ENCODE measurements around the gene MCOLN1. TPM values are rescaled to one million over a fixed set of nuclear protein-coding genes. Genes with fewer than 3 reads are reported as not detected.

The MCOLN1 gene
- total and polyA plus RNA-seq, 2 donors from 2014 or later: 24.0 to 25.7 TPM

DNA sequence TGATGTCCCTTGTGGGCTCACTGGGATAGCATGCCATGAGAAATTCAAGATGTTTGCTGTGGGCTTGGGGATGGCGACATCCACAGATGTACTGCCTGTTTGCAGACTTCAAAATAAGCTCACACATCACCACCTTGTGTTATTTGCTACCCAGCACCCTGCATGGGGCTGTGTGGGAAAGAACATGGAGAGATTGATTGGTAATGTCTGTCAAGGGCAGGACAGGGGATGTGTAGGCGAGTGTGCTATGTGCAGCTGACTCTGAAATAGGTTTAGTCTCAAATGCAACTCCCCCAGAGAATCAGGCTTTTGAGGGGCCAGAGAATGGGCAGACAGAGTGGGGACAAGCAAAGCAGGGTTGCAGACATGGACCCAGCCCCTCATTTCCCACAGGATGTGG is 37.8 kb downstream of the MCOLN1 start:
- peaks cover 4 to 22% (median 21%) of the 10 kb centered on the region in 3 donors for H3K36me3 ChIP-seq (ENCODE audit: control insufficient read depth in 2 of 3, insufficient read depth in 3 of 3, low read length in 3 of 3)
- H3K9ac ChIP-seq (ENCODE audit: low read length in 3 of 3): no peak overlapping the region
- H3K4me1 ChIP-seq (ENCODE audit: control insufficient read depth in 2 of 3, insufficient read depth in 2 of 3, low read depth in 1 of 3, low read length in 3 of 3): no peaks in the 10 kb centered on the region
- no peak overlapping the region for H3K4me3 ChIP-seq (ENCODE audit: low read length in 3 of 3)
- DNase-seq (no peak), FAIRE-seq (no peak)
- intact Hi-C loops (cut with DNase I): no loop called here
- no peak for TF ChIP-seq CTCF (IDR thresholded peaks at IDR 0.05; ENCODE audit: borderline replicate concordance, extremely low read depth, insufficient read depth)
- peaks cover 0 to 2% (median 0%) of the 10 kb centered on the region in 3 donors for H3K9me3 ChIP-seq (ENCODE audit: control insufficient read depth in 2 of 3, insufficient read depth in 1 of 3, low read length in 3 of 3)
- H3K27ac ChIP-seq (ENCODE audit: low read depth in 2 of 2, low read length in 2 of 2): no peak overlapping the region
- no peaks in the 10 kb centered on the region for H3K27me3 ChIP-seq (ENCODE audit: control insufficient read depth, insufficient read depth, low read length)

- no peak overlapping the region for H3K27ac ChIP-seq (ENCODE audit: low read depth in 2 of 2, low read length in 2 of 2)
- no peak for TF ChIP-seq CTCF (IDR thresholded peaks at IDR 0.05; ENCODE audit: borderline replicate concordance, extremely low read depth, insufficient read depth)
- no peak for FAIRE-seq
- intact Hi-C loops (cut with DNase I): no loop called here
- H3K9me3 ChIP-seq (ENCODE audit: control insufficient read depth in 2 of 3, insufficient read depth in 1 of 3, low read length in 3 of 3): peaks cover 0 to 2% (median 0%) of the 10 kb centered on the region in 3 donors
- no peak overlapping the region for H3K4me3 ChIP-seq (ENCODE audit: low read length in 3 of 3)
- H3K36me3 ChIP-seq (ENCODE audit: control insufficient read depth in 2 of 3, insufficient read depth in 3 of 3, low read length in 3 of 3): peaks cover 4 to 20% (median 19%) of the 10 kb centered on the region in 3 donors
- DNase-seq: no peak
- H3K27me3 ChIP-seq (ENCODE audit: control insufficient read depth, insufficient read depth, low read length): no peaks in the 10 kb centered on the region
- no peak overlapping the region for H3K9ac ChIP-seq (ENCODE audit: low read length in 3 of 3)
- no peaks in the 10 kb centered on the region for H3K4me1 ChIP-seq (ENCODE audit: control insufficient read depth in 2 of 3, insufficient read depth in 2 of 3, low read depth in 1 of 3, low read length in 3 of 3)
These were observed 38.9 kb downstream of the MCOLN1 start for GRCh38 chr19:7561325-7561724.

- H3K27ac ChIP-seq (ENCODE audit: low read depth in 2 of 2, low read length in 2 of 2): no peak overlapping the region
- peak in 1 of 5 donors; percentile 16 for DNase-seq
- no peaks in the 10 kb centered on the region for H3K27me3 ChIP-seq (ENCODE audit: control insufficient read depth, insufficient read depth, low read length)
- H3K36me3 ChIP-seq (ENCODE audit: control insufficient read depth in 2 of 3, insufficient read depth in 3 of 3, low read length in 3 of 3): peaks cover 2 to 12% (median 8%) of the 10 kb centered on the region in 3 donors
- no peaks in the 10 kb centered on the region for H3K4me1 ChIP-seq (ENCODE audit: control insufficient read depth in 2 of 3, insufficient read depth in 2 of 3, low read depth in 1 of 3, low read length in 3 of 3)
- H3K9me3 ChIP-seq (ENCODE audit: control insufficient read depth in 2 of 3, insufficient read depth in 1 of 3, low read length in 3 of 3): peaks cover 0 to under 1% (median 0%) of the 10 kb centered on the region in 3 donors
- intact Hi-C loops (cut with DNase I): no loop called here
- no peak overlapping the region for H3K4me3 ChIP-seq (ENCODE audit: low read length in 3 of 3)
- no peak for FAIRE-seq
- no peak overlapping the region for H3K9ac ChIP-seq (ENCODE audit: low read length in 3 of 3)
- no peak for TF ChIP-seq CTCF (IDR thresholded peaks at IDR 0.05; ENCODE audit: borderline replicate concordance, extremely low read depth, insufficient read depth)
These were observed 40.4 kb downstream of the MCOLN1 start for GRCh38 chr19:7562646-7563393.
